Stimulated activated CD8-positive, alpha-beta memory T cell treated with anti-CD3 and anti-CD28 coated beads, Interleukin-12 subunit alpha, Interleukin-12 subunit beta, amount 100 ng/mL, for 1 hour (primary cell): ENCODE data around the gene P3H1.
"Not testable (repeated sequence)": the region's sequence is repeated elsewhere in the genome, so short reads cannot be mapped to it uniquely, and the experiment has no call there.

Experiments
- DNase-seq: peaks from one replicate; pipeline ENCODE4 v3.0.0-alpha.2; 2020; ENCODE audit warnings: low read depth

Gene P3H1, protein sequence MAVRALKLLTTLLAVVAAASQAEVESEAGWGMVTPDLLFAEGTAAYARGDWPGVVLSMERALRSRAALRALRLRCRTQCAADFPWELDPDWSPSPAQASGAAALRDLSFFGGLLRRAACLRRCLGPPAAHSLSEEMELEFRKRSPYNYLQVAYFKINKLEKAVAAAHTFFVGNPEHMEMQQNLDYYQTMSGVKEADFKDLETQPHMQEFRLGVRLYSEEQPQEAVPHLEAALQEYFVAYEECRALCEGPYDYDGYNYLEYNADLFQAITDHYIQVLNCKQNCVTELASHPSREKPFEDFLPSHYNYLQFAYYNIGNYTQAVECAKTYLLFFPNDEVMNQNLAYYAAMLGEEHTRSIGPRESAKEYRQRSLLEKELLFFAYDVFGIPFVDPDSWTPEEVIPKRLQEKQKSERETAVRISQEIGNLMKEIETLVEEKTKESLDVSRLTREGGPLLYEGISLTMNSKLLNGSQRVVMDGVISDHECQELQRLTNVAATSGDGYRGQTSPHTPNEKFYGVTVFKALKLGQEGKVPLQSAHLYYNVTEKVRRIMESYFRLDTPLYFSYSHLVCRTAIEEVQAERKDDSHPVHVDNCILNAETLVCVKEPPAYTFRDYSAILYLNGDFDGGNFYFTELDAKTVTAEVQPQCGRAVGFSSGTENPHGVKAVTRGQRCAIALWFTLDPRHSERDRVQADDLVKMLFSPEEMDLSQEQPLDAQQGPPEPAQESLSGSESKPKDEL

GRCh38 chr1:42766741-42767509 is at the start of gene P3H1, which contains the start of gene C1orf50:
TSS of gene P3H1 (minus strand) at chr1:42767028. CDS start at chr1:42766971, 57 bp downstream.
TSS of gene C1orf50 (plus strand) at chr1:42767249. CDS start at chr1:42767312, 63 bp downstream.
- peak; percentile 98 for DNase-seq

DNA sequence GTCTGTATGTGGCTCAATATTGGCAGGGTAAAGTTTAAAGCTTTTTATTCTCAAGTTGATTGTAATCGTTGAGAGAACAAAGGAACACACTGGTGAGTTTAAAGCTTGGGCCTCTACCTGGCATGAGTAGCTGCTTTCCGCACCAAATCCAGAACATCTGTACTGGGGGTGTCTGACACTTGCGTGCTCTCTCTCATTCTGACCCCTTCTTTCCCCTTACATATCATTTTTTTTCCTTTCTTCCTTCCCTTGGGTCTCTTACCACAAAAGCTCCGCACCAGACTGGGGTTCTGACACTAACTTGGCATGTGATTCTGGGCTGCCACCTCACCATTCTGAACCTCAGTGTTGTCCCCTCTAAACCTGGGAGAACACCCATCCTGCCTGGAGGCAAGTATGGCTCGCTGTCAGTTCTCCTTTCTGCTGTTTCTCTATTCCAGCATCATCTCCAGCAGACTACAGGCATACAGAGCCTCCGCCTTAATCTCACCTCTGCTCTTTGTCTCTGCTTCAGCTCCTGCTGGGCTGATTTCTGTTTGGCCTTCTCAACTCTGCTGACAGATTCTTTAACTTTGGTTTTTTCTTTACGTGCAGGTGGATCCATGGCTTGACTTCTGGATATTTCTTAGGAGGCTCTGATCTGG is 49.2 kb upstream of the P3H1 start:
- peak; percentile 4 for DNase-seq

DNA sequence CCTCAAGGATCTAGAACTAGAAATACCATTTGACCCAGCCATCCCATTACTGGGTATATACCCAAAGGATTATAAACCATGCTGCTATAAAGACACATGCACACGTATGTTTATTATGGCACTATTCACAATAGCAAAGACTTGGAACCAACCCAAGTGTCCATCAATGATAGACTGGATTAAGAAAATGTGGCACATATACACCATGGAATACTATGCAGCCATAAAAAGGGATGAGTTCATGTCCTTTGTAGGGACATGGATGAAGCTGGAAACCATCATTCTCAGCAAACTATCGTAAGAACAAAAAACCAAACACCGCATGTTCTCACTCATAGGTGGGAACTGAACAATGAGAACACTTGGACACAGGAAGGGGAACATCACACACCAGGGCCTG is 48.0 kb upstream of the P3H1 start:
- not testable (repeated sequence) for DNase-seq

- DNase-seq, result no peak
These were observed 40.3 kb upstream of the P3H1 start for GRCh38 chr1:42807056-42807668.

DNA sequence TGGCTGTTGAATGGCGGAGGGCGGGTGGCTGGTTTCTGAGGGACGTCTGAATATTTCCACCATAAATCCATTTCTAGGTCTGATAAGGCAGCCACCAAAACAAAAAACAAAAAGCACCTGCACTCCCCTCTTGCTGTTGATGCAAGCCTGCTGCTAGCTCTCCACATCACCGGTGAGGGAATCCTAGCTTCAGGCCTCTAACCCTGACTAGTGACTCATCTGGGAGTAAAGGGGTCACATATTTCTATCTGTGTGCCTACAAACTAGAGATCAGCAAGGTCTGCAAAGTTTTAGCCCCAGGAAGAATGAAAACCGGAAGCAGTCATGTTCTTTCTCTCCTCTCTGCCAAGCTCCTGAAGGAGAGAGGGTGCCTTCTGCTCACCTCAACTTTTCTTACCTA is 39.8 kb upstream of the P3H1 start:
- no peak for DNase-seq

- DNase-seq, result no peak
These were observed 39.3 kb upstream of the P3H1 start for GRCh38 chr1:42806171-42806570.

- DNase-seq, result no peak
These were observed 35.1 kb upstream of the P3H1 start for GRCh38 chr1:42801832-42802473.

DNA sequence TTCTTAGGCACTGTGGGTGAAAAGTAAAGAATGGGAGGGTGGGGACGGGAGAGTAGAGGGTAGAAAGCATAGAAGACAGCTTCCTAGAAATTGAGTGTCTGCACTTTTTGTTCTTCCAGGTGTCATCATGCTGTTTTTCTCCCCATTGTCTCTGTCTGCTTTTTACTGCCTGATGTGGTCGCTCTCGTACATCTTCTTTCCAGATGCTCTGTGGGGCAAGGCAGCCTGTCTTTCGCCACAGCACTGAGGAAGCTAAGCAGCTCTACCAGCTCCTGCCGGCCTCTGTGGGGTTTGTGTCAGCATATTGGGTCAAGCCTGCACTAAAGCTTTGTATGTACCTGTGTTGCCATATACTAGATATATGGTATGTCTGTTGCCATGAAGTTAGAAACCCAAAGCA is 31.2 kb upstream of the P3H1 start:
- DNase-seq, result no peak

DNA sequence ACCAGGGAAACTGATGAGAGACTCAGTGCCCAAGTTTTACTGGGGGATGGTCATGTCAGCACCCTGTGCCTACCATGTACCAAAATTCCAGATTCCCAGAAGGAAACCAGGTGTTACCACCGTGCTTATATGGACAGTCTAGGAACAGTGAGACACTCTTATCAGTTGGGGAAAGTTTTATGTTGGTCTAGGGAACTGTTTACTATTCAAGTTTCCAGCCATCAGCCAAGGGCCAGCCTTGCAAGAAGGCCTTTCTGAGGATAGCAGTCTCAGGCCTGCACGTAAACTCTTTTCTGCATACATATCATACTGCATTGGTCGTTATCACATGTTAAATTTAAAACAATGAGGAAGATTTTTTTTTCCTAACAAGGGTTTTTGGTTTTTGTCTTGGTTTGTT is 30.6 kb upstream of the P3H1 start:
- DNase-seq, result no peak

GRCh38 chr1:42793824-42794223 is 27.0 kb upstream of the P3H1 start:
- no peak for DNase-seq

- no peak for DNase-seq
These were observed 21.2 kb upstream of the P3H1 start for GRCh38 chr1:42788021-42788420.

GRCh38 chr1:42786097-42786496 is 19.3 kb upstream of the P3H1 start:
- DNase-seq, result no peak

DNA sequence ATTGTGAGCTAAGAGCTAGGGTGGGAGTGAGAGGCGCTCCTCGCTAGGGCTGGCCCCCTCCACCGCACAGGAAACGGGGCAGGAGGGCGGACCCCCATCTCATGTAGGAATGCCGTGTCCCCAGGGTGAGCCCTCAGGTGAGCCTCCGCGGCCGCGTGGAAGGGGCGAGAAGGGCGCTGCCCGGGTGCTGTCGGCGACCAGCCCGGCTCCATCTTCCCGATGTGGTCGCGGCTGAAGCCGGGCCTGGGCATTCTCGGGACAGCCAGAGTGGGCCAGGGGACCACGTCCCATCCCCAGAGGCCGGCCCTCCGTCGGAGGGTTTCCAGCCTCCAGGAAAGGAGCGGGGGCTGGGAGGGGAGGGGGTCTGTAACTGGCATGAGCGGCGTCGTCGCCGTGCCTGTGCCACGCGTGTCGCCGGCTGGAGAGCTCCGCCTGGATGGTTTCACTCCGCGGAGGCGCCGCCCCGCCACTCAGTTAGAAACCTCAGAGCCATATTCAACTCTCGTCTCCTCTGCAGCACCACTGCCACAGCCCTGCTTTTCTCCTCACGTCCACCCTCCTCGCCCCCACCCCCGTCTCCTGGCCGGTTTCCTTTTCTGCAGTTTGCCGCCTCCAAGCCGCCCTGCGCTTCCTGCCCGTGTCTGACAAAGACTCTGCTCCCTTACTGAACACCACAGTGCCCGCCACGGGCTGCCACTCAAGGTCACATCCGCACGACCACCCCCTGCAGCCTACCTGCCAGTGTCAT is 18.3 kb upstream of the P3H1 start, which contains the start of gene TMEM269:
TSS of gene TMEM269 (plus strand) at position 46 of the 748 bp plus-strand sequence. CDS start 4,903 bp downstream, outside the sequence.
- DNase-seq, result peak; percentile 6

- no peak for DNase-seq
These were observed 17.7 kb upstream of the P3H1 start for GRCh38 chr1:42784547-42784945.

DNA sequence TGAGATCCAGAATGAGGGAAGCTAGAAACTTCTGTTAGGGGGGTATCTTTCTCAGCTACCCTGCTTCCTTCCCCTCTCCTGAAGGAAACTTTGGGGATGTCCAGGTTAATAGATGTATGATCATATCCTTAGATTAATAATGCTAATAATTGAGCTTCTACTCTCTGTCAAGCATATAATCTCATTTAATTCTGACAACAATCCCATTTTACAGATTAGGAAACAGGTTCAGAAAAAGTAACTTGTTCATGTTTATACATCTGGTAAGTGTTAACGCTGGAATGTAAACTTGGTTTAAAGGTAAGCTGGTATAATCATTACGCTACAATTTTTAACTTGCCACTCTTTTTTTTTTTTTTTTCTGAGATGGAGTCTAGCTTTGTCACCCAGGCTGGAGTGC is 16.3 kb upstream of the P3H1 start:
- no peak for DNase-seq

- no peak for DNase-seq
These were observed 13.3 kb upstream of the P3H1 start for GRCh38 chr1:42780176-42780575.

DNA sequence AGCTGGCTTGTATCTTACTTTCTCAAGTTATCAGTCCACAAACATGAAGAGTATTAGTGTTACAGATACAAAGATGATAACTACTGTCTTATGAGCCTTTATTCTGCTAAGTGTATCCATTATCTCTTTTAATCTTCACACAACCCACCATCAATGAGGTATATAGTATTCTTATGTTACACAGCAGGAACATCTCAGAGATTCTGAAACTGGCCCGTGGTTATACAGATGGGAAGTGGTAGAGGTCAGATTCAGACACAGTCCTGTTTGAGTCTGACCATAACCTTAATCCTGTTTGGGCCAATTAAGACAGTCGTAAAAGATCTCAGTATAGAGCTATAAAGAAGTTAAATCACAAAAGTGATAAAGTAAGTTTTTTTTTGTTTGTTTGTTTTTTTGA is 12.9 kb upstream of the P3H1 start:
- no peak for DNase-seq

- no peak for DNase-seq
These were observed 11.0 kb upstream of the P3H1 start for GRCh38 chr1:42777852-42778251.

DNA sequence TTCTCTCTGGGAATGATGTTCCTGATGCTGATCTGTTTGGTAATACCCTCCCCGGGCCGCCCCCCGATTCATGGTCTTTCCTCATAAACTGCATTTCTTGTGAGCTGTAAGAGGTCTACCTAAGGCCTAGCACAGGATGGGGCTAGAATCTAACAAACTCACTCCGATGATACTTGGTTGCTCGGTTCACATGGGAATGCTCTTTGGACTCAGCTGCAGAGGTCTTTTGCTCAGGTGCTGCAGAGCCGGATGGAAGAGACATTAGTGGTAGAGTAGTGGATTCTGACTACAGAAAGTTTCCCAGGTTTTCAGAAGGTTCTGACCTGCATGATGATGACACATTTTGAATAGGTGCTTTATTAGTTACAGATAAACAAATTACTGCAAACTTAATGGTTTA is 9.7 kb upstream of the P3H1 start:
- no peak for DNase-seq

GRCh38 chr1:42774928-42775526 is 8.2 kb upstream of the P3H1 start:
- DNase-seq, result no peak
